PFSK-1 (cell line): Measurements from ENCODE around the gene DCTPP1.

Source experiments
- FOXP2 ChIP-seq: optimal IDR thresholded peaks from 2 replicates; pipeline ENCODE3; 2011; ENCODE audit warnings: borderline replicate concordance, control low read depth, inconsistent platforms; ENCODE audit not compliant: insufficient read depth; ENCODE audit errors: extremely low read length, extremely low read depth
- POLR2AphosphoS5 ChIP-seq: IDR thresholded peaks from 2 replicates; pipeline ENCODE4 v1.6.1; 2012; ENCODE audit warnings: low read depth, mild to moderate bottlenecking, control low read depth, low read length, moderate library complexity
- TAF1 ChIP-seq: IDR thresholded peaks from 2 replicates; pipeline ENCODE4 v1.6.1; 2012; ENCODE audit warnings: low read length, control low read depth, borderline replicate concordance; ENCODE audit not compliant: insufficient read depth
- TF ChIP-seq, protein P1 (sequence below), 2 experiments: IDR thresholded peaks; 2 replicates each; pipeline versions ENCODE4 v1.6.1 to v1.8.0; 2011 to 2012; ENCODE audit warnings: low read depth in 2 of 2, low read length in 2 of 2, control low read depth in 1 of 2, inconsistent platforms in 1 of 2, mild to moderate bottlenecking in 1 of 2, moderate library complexity in 1 of 2; ENCODE audit not compliant: insufficient read depth in 1 of 2

DNA sequence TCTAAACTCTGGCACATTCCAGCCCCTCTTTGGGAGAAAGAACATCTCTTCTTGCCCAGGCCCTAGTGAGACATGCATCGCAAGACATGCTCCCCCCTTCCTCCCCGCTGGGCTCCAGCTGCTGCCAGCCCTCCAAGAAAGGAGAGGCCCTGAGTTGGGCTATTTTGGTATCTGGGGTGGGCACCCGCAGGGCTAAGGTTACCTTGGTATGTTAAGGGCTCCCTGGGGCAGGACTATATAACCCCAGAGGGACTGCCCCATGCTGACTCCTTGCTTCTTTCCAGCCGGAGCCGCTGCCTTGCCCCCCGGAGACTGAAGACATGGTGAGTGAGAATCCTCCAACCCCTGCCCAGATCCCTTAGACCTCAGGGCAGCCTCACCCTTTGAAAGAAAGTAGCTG lies 55.3 kb downstream of the DCTPP1 start, which contains the start of gene MYL11:
- no peak for TF ChIP-seq POLR2AphosphoS5
- TF ChIP-seq FOXP2: no peak
- TF ChIP-seq, protein P1, sequence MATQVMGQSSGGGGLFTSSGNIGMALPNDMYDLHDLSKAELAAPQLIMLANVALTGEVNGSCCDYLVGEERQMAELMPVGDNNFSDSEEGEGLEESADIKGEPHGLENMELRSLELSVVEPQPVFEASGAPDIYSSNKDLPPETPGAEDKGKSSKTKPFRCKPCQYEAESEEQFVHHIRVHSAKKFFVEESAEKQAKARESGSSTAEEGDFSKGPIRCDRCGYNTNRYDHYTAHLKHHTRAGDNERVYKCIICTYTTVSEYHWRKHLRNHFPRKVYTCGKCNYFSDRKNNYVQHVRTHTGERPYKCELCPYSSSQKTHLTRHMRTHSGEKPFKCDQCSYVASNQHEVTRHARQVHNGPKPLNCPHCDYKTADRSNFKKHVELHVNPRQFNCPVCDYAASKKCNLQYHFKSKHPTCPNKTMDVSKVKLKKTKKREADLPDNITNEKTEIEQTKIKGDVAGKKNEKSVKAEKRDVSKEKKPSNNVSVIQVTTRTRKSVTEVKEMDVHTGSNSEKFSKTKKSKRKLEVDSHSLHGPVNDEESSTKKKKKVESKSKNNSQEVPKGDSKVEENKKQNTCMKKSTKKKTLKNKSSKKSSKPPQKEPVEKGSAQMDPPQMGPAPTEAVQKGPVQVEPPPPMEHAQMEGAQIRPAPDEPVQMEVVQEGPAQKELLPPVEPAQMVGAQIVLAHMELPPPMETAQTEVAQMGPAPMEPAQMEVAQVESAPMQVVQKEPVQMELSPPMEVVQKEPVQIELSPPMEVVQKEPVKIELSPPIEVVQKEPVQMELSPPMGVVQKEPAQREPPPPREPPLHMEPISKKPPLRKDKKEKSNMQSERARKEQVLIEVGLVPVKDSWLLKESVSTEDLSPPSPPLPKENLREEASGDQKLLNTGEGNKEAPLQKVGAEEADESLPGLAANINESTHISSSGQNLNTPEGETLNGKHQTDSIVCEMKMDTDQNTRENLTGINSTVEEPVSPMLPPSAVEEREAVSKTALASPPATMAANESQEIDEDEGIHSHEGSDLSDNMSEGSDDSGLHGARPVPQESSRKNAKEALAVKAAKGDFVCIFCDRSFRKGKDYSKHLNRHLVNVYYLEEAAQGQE (IDR thresholded peaks at IDR 0.05; ENCODE audit: insufficient read depth in 1 of 2, low read depth in 2 of 2, low read length in 2 of 2): no peak
- TF ChIP-seq TAF1: no peak
